ENCODE measurements around the gene CLTRN.

CLTRN gene

DNA sequence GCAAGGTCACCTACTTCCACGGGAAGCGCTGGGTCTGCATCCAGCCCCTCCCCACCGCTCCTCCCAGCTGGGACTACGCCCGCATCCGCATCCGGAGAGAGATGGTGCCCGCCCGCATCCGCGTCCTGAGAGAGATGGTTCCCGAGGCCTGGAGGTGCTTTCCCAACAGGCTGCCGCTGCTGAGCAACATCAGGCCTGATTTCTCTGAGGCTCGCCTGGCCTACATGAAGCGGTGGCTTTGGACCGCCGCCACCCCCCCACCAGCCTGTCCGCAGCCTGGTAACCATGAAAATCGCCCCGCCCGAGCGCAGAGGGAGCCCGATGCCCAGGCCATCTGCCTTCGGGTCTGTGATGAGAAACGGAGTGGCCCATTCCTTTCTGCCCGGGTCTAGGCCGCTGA, 18.1 kb downstream of the CLTRN start:
- H3K9me3 ChIP-seq (ENCODE audit: low read length): no peaks in the 10 kb centered on the region
- H3K9ac ChIP-seq (ENCODE audit: low read length): no peak overlapping the region
- no peak overlapping the region for H3K4me3 ChIP-seq (ENCODE audit: low read depth in 1 of 2, low read length in 2 of 2)
- peaks cover 0 to 4% of the 10 kb centered on the region in 2 donors for H3K27me3 ChIP-seq (ENCODE audit: control insufficient read depth in 1 of 2, insufficient read depth in 2 of 2, low read length in 2 of 2)
- H3K27ac ChIP-seq (ENCODE audit: low read depth, low read length): no peak overlapping the region
- no peaks in the 10 kb centered on the region for H3K36me3 ChIP-seq (ENCODE audit: insufficient read depth, low read length)
- H3K4me1 ChIP-seq (ENCODE audit: insufficient read depth, low read length): no peaks in the 10 kb centered on the region

DNA sequence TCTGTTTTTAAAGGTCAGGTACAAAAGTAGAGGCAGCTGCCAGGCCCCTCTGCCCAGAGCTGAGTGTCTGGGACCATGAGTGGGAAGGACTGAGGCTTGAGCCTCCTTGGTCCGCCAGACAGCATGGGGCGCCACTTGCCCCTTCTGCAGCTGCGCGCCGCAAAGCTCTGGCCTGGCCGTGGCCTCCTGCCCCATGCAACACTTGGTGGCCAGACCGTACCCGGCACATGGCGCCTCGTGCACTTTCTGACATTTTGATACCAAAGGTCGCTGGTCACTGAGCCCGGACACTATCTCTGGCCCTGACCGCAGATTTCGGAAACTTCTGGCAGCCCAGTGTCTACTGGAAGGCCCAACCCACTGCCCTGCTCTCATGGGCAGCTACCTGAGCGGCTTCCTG, 18.6 kb downstream of the CLTRN start:
- Histone ChIP-seq H3K27me3 (ENCODE audit: control insufficient read depth in 1 of 2, insufficient read depth in 2 of 2, low read length in 2 of 2) (peaks cover 0 to 4% of the 10 kb centered on the region in 2 donors), H3K9me3 (ENCODE audit: low read length) (no peaks in the 10 kb centered on the region), H3K36me3 (ENCODE audit: insufficient read depth, low read length) (no peaks in the 10 kb centered on the region), H3K27ac (ENCODE audit: low read depth, low read length) (no peak overlapping the region), H3K4me3 (ENCODE audit: low read depth in 1 of 2, low read length in 2 of 2) (no peak overlapping the region), H3K9ac (ENCODE audit: low read length) (no peak overlapping the region), H3K4me1 (ENCODE audit: insufficient read depth, low read length) (no peaks in the 10 kb centered on the region)

DNA sequence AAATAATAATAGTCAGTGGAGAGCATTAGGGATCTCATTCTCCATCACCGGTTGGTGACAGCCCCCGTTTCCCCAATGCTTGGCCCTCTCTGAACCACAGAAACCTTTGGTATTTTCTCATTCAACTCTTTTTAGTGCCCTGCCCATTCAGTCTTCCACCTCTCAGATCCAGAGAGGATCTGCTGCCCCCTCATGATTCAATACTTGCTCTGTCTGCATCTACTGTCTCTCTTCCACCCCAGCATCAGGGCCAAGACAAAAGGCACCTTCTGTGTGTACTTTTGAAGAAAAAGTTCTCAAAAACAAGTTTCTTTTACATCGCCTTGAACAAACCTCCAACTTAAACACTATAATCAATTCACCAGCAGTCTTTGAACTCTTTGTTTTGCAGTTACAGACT, 19.3 kb downstream of the CLTRN start:
- no peak overlapping the region for H3K27ac ChIP-seq (ENCODE audit: low read depth, low read length)
- no peaks in the 10 kb centered on the region for H3K36me3 ChIP-seq (ENCODE audit: insufficient read depth, low read length)
- no peaks in the 10 kb centered on the region for H3K4me1 ChIP-seq (ENCODE audit: insufficient read depth, low read length)
- peaks cover 0 to 4% of the 10 kb centered on the region in 2 donors for H3K27me3 ChIP-seq (ENCODE audit: control insufficient read depth in 1 of 2, insufficient read depth in 2 of 2, low read length in 2 of 2)
- H3K9ac ChIP-seq (ENCODE audit: low read length): no peak overlapping the region
- no peak overlapping the region for H3K4me3 ChIP-seq (ENCODE audit: low read depth in 1 of 2, low read length in 2 of 2)
- H3K9me3 ChIP-seq (ENCODE audit: low read length): no peaks in the 10 kb centered on the region

DNA sequence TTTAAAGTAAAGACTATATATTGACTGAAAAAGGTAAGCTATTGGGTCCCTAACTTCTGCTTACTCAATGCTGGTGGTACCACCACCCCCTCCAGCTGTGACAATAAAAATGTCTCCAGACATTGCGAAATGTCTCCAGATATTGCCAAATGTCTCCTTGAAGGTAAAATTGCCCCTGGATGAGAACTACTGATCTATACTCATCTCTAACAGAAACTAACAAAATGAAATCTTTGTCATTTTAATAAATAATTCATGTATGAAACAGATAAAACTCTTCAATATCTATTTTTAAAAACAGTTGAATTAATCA, 20.1 kb downstream of the CLTRN start:
- Histone ChIP-seq H3K27ac (ENCODE audit: low read depth, low read length) (no peak overlapping the region), H3K36me3 (ENCODE audit: insufficient read depth, low read length) (no peaks in the 10 kb centered on the region), H3K4me1 (ENCODE audit: insufficient read depth, low read length) (no peaks in the 10 kb centered on the region), H3K9ac (ENCODE audit: low read length) (no peak overlapping the region), H3K27me3 (ENCODE audit: control insufficient read depth in 1 of 2, insufficient read depth in 2 of 2, low read length in 2 of 2) (peaks cover 0 to 3% of the 10 kb centered on the region in 2 donors), H3K4me3 (ENCODE audit: low read depth in 1 of 2, low read length in 2 of 2) (no peak overlapping the region), H3K9me3 (ENCODE audit: low read length) (no peaks in the 10 kb centered on the region)

DNA sequence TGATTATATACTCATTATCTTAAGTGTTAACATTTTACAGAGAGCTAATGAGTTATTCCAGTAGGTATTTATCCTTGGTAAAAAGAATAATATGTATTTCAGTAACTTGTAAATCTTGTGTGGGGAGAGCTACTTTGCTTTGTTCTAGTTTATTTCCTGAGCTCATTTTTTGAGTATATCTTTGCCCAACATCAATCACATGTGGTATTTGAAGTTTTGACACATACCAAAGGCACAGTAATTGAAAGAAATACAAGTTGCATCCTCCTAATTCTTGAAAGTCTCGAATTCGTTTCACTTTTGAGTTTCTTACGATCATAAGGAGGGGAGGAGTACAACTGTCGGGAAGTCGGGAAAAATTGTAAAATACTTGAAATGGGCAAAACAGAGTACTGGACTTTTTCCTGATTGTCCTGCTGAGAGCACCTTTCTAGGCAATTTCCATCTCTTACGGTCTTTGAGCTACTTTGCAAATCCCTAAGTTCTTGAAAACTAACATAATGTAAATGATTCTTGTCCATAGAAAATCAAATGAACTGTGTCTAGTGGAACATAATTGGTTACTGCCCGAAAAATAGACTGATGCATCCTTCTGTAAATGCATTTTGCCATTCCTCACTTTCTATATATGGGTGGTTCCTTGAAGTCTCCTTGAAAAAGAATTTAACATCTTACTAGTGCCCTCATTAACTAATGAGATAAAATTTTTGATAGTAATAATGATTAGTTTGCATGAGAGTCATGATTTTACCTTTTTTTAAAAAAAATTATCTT, 20.6 kb downstream of the CLTRN start:
- H3K9ac ChIP-seq (ENCODE audit: low read length): no peak overlapping the region
- no peaks in the 10 kb centered on the region for H3K9me3 ChIP-seq (ENCODE audit: low read length)
- H3K27me3 ChIP-seq (ENCODE audit: control insufficient read depth in 1 of 2, insufficient read depth in 2 of 2, low read length in 2 of 2): no peaks in the 10 kb centered on the region
- H3K27ac ChIP-seq (ENCODE audit: low read depth, low read length): no peak overlapping the region
- no peaks in the 10 kb centered on the region for H3K4me1 ChIP-seq (ENCODE audit: insufficient read depth, low read length)
- no peaks in the 10 kb centered on the region for H3K36me3 ChIP-seq (ENCODE audit: insufficient read depth, low read length)
- no peak overlapping the region for H3K4me3 ChIP-seq (ENCODE audit: low read depth in 1 of 2, low read length in 2 of 2)

DNA sequence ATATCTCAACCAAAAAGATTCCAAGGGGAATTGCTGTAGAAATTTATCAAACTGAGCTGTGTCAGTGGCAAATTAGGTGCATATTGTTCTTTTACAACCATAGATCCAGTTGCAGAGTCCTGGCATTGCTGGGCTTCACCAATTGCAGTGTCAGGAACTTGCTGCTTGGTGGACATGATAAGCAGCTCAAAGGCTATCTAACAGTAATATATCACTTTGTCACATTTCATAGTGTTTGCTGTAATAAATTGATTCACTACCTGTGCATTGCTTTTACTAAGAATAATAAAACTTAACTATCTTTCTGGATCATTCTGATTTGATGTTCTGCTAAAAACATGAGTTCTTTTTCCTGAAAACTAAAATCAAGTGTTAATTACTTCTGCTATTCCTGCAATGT, 33.0 kb downstream of the CLTRN start:
- Histone ChIP-seq H3K4me3 (ENCODE audit: low read depth in 1 of 2, low read length in 2 of 2) (no peak overlapping the region), H3K9me3 (ENCODE audit: low read length) (no peaks in the 10 kb centered on the region), H3K9ac (ENCODE audit: low read length) (no peak overlapping the region), H3K36me3 (ENCODE audit: insufficient read depth, low read length) (no peaks in the 10 kb centered on the region), H3K27ac (ENCODE audit: low read depth, low read length) (no peak overlapping the region), H3K4me1 (ENCODE audit: insufficient read depth, low read length) (no peaks in the 10 kb centered on the region), H3K27me3 (ENCODE audit: control insufficient read depth in 1 of 2, insufficient read depth in 2 of 2, low read length in 2 of 2) (peaks cover 3 to 9% of the 10 kb centered on the region in 2 donors)

DNA sequence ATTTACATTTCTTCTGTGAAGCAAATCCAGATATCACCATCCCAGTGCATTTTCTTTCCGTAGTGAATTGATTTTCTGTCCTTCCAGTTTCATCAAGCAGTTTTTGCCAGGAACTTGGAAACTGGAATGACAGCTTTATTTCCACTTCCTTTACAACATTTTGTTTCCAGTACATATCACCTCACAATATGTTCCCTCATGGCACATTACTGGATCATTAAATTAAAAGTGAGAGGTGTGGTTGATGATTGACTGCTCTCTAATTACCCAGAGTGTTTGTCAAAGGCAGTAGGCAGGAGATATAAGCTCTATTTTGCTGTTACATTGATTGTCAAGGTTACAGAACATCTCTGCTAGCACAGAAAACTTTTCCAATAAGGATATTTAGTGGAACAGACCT, 41.6 kb downstream of the CLTRN start:
- Histone ChIP-seq H3K9ac (ENCODE audit: low read length) (no peak overlapping the region), H3K36me3 (ENCODE audit: insufficient read depth, low read length) (no peaks in the 10 kb centered on the region), H3K9me3 (ENCODE audit: low read length) (no peaks in the 10 kb centered on the region), H3K27me3 (ENCODE audit: control insufficient read depth in 1 of 2, insufficient read depth in 2 of 2, low read length in 2 of 2) (no peaks in the 10 kb centered on the region), H3K4me3 (ENCODE audit: low read depth in 1 of 2, low read length in 2 of 2) (no peak overlapping the region), H3K4me1 (ENCODE audit: insufficient read depth, low read length) (no peaks in the 10 kb centered on the region), H3K27ac (ENCODE audit: low read depth, low read length) (no peak overlapping the region)

DNA sequence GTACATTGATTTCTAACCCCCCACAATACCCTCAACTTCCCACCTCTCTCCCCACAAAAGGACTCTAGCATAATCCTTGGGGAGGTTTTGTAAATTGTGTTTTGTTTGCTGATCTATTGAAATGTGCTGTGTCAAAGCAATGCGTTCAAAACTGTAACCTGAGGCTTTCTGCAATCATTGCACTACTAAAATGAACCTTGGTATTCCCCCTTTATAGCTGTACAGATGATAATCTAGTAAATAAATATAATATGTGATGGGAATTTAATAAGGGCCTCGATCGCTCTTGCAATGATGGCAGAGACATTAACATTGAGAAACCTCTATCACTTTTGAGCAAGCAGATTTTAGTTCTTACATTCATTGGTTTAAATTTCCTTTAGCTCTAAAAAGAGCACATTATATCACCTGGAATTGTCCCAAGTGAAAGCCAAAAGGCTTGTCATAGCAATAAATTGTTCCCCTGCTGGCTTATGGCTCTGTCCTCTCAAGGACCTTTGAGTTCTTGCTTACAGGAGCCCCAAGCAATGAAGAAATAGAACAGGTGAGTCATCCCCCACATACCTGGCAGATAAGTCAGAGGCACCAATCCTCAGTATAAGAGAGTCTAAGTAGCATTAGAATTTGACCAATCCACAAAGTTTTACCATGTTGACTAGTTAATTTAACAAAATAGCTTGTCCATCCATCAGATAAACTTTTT, 45.4 kb downstream of the CLTRN start:
- Histone ChIP-seq H3K9me3 (ENCODE audit: low read length) (no peaks in the 10 kb centered on the region), H3K4me1 (ENCODE audit: insufficient read depth, low read length) (no peaks in the 10 kb centered on the region), H3K36me3 (ENCODE audit: insufficient read depth, low read length) (no peaks in the 10 kb centered on the region), H3K27ac (ENCODE audit: low read depth, low read length) (no peak overlapping the region), H3K27me3 (ENCODE audit: control insufficient read depth in 1 of 2, insufficient read depth in 2 of 2, low read length in 2 of 2) (no peaks in the 10 kb centered on the region), H3K9ac (ENCODE audit: low read length) (no peak overlapping the region), H3K4me3 (ENCODE audit: low read depth in 1 of 2, low read length in 2 of 2) (no peak overlapping the region)

DNA sequence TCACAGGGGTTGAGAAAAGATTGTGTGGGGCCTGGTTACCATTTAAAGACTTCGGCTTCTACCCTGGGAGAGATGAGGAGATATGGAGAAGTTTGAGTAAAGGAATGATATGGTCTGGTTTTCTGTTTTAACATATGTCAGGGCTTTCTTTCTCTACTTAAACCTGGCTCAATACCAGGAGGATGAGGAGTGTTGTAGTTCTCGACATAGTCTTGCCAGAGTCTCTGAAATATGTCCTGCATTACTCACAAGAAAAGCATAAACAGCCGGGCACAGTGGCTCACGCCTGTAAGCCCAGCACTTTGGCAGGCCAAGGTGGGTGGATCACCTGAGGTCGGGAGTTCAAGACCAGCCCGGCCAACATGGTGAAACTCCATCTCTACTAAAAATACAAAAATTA, 47.5 kb downstream of the CLTRN start:
- H3K36me3 ChIP-seq (ENCODE audit: insufficient read depth, low read length): no peaks in the 10 kb centered on the region

DNA sequence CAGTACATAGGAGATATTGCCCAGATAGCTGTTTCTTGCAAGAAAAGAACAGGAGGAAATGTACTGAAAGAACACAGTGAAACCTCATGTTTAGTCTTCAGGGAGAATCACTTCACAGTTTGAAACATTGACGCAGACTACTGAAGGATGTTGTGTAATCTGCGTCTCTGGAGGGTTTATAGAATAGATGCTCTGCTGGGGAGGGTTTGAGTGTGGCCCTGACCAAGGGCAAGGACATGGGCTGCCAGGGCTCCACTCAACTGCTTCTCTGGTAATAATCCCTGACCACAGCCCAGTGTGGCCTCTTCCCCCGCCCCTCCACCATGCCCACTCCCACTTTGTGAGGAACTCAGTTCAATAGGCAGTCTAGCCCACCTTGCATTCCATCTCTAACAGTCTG, 48.1 kb downstream of the CLTRN start:
- H3K36me3 ChIP-seq (ENCODE audit: insufficient read depth, low read length): no peaks in the 10 kb centered on the region
- H3K9ac ChIP-seq (ENCODE audit: low read length): no peak overlapping the region
- no peak overlapping the region for H3K4me3 ChIP-seq (ENCODE audit: low read depth in 1 of 2, low read length in 2 of 2)
- H3K4me1 ChIP-seq (ENCODE audit: insufficient read depth, low read length): no peaks in the 10 kb centered on the region
- H3K9me3 ChIP-seq (ENCODE audit: low read length): no peaks in the 10 kb centered on the region
- H3K27ac ChIP-seq (ENCODE audit: low read depth, low read length): no peak overlapping the region
- no peaks in the 10 kb centered on the region for H3K27me3 ChIP-seq (ENCODE audit: control insufficient read depth in 1 of 2, insufficient read depth in 2 of 2, low read length in 2 of 2)

More for the DNA sequence above, 47.5 kb downstream of the CLTRN start:
- no peak overlapping the region for H3K9ac ChIP-seq (ENCODE audit: low read length)
- no peaks in the 10 kb centered on the region for H3K9me3 ChIP-seq (ENCODE audit: low read length)
- no peaks in the 10 kb centered on the region for H3K27me3 ChIP-seq (ENCODE audit: control insufficient read depth in 1 of 2, insufficient read depth in 2 of 2, low read length in 2 of 2)
- no peaks in the 10 kb centered on the region for H3K4me1 ChIP-seq (ENCODE audit: insufficient read depth, low read length)
- no peak overlapping the region for H3K4me3 ChIP-seq (ENCODE audit: low read depth in 1 of 2, low read length in 2 of 2)
- H3K27ac ChIP-seq (ENCODE audit: low read depth, low read length): no peak overlapping the region

DNA sequence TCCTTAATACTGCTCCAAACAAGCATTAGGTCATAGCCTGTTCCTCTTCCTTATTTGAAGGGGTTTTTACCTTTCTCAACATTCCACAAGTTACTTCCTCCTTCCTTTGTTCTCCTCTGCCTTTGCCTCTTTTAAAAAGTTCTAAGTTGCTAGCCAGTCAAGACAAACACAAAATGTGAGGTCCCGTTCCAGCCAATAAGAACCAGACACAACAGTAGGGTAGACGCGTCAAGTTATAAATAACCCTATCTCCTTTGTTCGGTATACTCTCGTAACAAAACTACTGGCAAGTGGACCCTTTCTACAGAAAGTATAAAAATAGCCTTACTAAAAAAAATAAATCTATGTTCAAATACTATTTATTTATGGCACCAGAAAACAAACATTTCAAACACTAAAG, 57.5 kb downstream of the CLTRN start:
- no peak overlapping the region for H3K9ac ChIP-seq (ENCODE audit: low read length)
- no peak overlapping the region for H3K27ac ChIP-seq (ENCODE audit: low read depth, low read length)
- no peaks in the 10 kb centered on the region for H3K36me3 ChIP-seq (ENCODE audit: insufficient read depth, low read length)
- H3K4me1 ChIP-seq (ENCODE audit: insufficient read depth, low read length): no peaks in the 10 kb centered on the region
- H3K27me3 ChIP-seq (ENCODE audit: control insufficient read depth in 1 of 2, insufficient read depth in 2 of 2, low read length in 2 of 2): no peaks in the 10 kb centered on the region
- H3K4me3 ChIP-seq (ENCODE audit: low read depth in 1 of 2, low read length in 2 of 2): no peak overlapping the region
- H3K9me3 ChIP-seq (ENCODE audit: low read length): no peaks in the 10 kb centered on the region

DNA sequence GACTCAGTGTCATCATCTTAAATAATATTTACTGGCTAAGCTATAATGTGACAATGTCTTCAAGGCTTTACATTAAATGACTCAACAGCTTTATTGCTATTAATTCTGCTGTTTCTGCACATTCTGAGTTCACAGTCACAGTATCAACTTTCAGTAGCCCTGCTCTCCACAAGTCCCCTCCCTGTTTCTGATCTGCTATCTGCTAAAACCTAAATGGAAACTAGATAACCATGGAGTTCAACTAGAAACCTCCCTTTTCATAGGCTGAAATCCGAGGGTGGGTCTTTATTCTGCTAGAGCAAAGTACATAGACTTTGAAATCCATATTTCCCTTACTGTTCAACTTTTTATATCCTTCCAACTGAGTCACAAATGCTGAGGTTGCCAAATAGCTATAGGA, 58.5 kb downstream of the CLTRN start:
- no peak overlapping the region for H3K27ac ChIP-seq (ENCODE audit: low read depth, low read length)
- no peaks in the 10 kb centered on the region for H3K36me3 ChIP-seq (ENCODE audit: insufficient read depth, low read length)
- no peaks in the 10 kb centered on the region for H3K4me1 ChIP-seq (ENCODE audit: insufficient read depth, low read length)
- peaks cover 0 to 6% of the 10 kb centered on the region in 2 donors for H3K27me3 ChIP-seq (ENCODE audit: control insufficient read depth in 1 of 2, insufficient read depth in 2 of 2, low read length in 2 of 2)
- H3K9me3 ChIP-seq (ENCODE audit: low read length): no peaks in the 10 kb centered on the region
- no peak overlapping the region for H3K4me3 ChIP-seq (ENCODE audit: low read depth in 1 of 2, low read length in 2 of 2)
- no peak overlapping the region for H3K9ac ChIP-seq (ENCODE audit: low read length)

Data from muscle layer of colon (tissue), 2 donors.